ENCODE measurements around the gene CCDC88A. TPM values are rescaled to one million over a fixed set of nuclear protein-coding genes. Genes with fewer than 3 reads are reported as not detected.
A peak's percentile ranks its signal among the peaks of the same experiment; 100 is the strongest.

Gene CCDC88A
- total RNA-seq, 1 donor from 2014 or later = 54.9 TPM

GRCh38 chr2:55371376-55371775 lies 48.3 kb downstream of the CCDC88A start:
- Mint-ChIP-seq H3K27ac (ENCODE audit: unreplicated experiment) (no peak overlapping the region), H3K4me1 (ENCODE audit: unreplicated experiment) (peaks cover 6% of the 10 kb centered on the region), H3K9me3 (ENCODE audit: unreplicated experiment) (no peaks in the 10 kb centered on the region), H3K36me3 (ENCODE audit: unreplicated experiment) (peaks cover 12% of the 10 kb centered on the region), H3K4me3 (ENCODE audit: unreplicated experiment) (no peak overlapping the region), H3K27me3 (ENCODE audit: unreplicated experiment) (no peaks in the 10 kb centered on the region)
- no peak for DNase-seq (ENCODE audit: extremely low spot score, unreplicated experiment)
- TF ChIP-seq CTCF (IDR thresholded peaks at IDR 0.05) = no peak

- no peak overlapping the region for H3K27ac Mint-ChIP-seq (ENCODE audit: unreplicated experiment)
- no peaks in the 10 kb centered on the region for H3K27me3 Mint-ChIP-seq (ENCODE audit: unreplicated experiment)
- H3K36me3 Mint-ChIP-seq (ENCODE audit: unreplicated experiment) = peaks cover 12% of the 10 kb centered on the region
- no peak for DNase-seq (ENCODE audit: extremely low spot score, unreplicated experiment)
- no peak for TF ChIP-seq CTCF (IDR thresholded peaks at IDR 0.05)
- no peak overlapping the region for H3K4me3 Mint-ChIP-seq (ENCODE audit: unreplicated experiment)
- no peaks in the 10 kb centered on the region for H3K9me3 Mint-ChIP-seq (ENCODE audit: unreplicated experiment)
- H3K4me1 Mint-ChIP-seq (ENCODE audit: unreplicated experiment) = peaks cover 9% of the 10 kb centered on the region
These were observed 49.4 kb downstream of the CCDC88A start for GRCh38 chr2:55370208-55370607.

GRCh38 chr2:55365303-55365702 lies 54.4 kb downstream of the CCDC88A start:
- no peak overlapping the region for H3K4me3 Mint-ChIP-seq (ENCODE audit: unreplicated experiment)
- peaks cover 11% of the 10 kb centered on the region for H3K36me3 Mint-ChIP-seq (ENCODE audit: unreplicated experiment)
- no peak for TF ChIP-seq CTCF (IDR thresholded peaks at IDR 0.05)
- H3K9me3 Mint-ChIP-seq (ENCODE audit: unreplicated experiment) = no peaks in the 10 kb centered on the region
- no peak for DNase-seq (ENCODE audit: extremely low spot score, unreplicated experiment)
- no peak overlapping the region for H3K27ac Mint-ChIP-seq (ENCODE audit: unreplicated experiment)
- peaks cover 28% of the 10 kb centered on the region for H3K4me1 Mint-ChIP-seq (ENCODE audit: unreplicated experiment)
- no peaks in the 10 kb centered on the region for H3K27me3 Mint-ChIP-seq (ENCODE audit: unreplicated experiment)

- no peaks in the 10 kb centered on the region for H3K9me3 Mint-ChIP-seq (ENCODE audit: unreplicated experiment)
These were observed 55.2 kb downstream of the CCDC88A start for GRCh38 chr2:55364189-55365055.

More at GRCh38 chr2:55364189-55365055, 55.2 kb downstream of the CCDC88A start:
- H3K36me3 Mint-ChIP-seq (ENCODE audit: unreplicated experiment) = peaks cover 12% of the 10 kb centered on the region
- H3K4me3 Mint-ChIP-seq (ENCODE audit: unreplicated experiment) = no peak overlapping the region
- H3K27me3 Mint-ChIP-seq (ENCODE audit: unreplicated experiment) = no peaks in the 10 kb centered on the region
- peaks cover 28% of the 10 kb centered on the region for H3K4me1 Mint-ChIP-seq (ENCODE audit: unreplicated experiment)
- H3K27ac Mint-ChIP-seq (ENCODE audit: unreplicated experiment) = peak overlapping the region; percentile 84
- DNase-seq (ENCODE audit: extremely low spot score, unreplicated experiment) = no peak
- TF ChIP-seq CTCF (IDR thresholded peaks at IDR 0.05) = no peak

Data from osteocyte (in vitro differentiated cells).